CD14-positive monocyte (primary cell): Measurements from ENCODE around the gene RPS6KA2. TPM values are rescaled to one million over a fixed set of nuclear protein-coding genes. Genes with fewer than 3 reads are reported as not detected.

Experiments
- DNase-seq, 3 donors: peaks; one replicate each; pipeline ENCODE4 v3.0.0-alpha.2; 2011 to 2022
- H2AFZ ChIP-seq: 2 replicates; pipeline ENCODE4 v1.6.0; 2012; ENCODE audit warnings: mild to moderate bottlenecking, low read depth, low read length, inconsistent platforms; ENCODE audit not compliant: insufficient read depth, poor library complexity, severe bottlenecking
- H3K27ac ChIP-seq, 2 donors: 1 replicate in 1 of 2; 2 replicates in 1 of 2; pipeline ENCODE4 v1.5.1; 2012 to 2013; ENCODE audit warnings: low read length in 2 of 2, control low read depth in 1 of 2, inconsistent platforms in 1 of 2, low read depth in 1 of 2, mild to moderate bottlenecking in 1 of 2
- H3K27me3 ChIP-seq, 2 donors: one replicate each; pipeline versions ENCODE4 v1.6.0 to v1.6.1; 2011 to 2013; ENCODE audit warnings: low read length in 2 of 2; ENCODE audit not compliant: control insufficient read depth in 2 of 2, insufficient read depth in 2 of 2
- H3K36me3 ChIP-seq, 2 donors: replicated peaks in 1 of 2; 1 replicate in 1 of 2; 2 replicates in 1 of 2; pipeline versions ENCODE4 v1.5.1 to v1.6.1; 2012 to 2013; ENCODE audit warnings: low read length in 2 of 2, control low read depth in 1 of 2, inconsistent platforms in 1 of 2, mild to moderate bottlenecking in 1 of 2; ENCODE audit not compliant: insufficient read depth in 2 of 2, control insufficient read depth in 1 of 2
- H3K4me1 ChIP-seq, 2 donors: 1 replicate in 1 of 2; 2 replicates in 1 of 2; pipeline versions ENCODE4 v1.5.1 to v1.6.1; 2012 to 2013; ENCODE audit warnings: low read length in 2 of 2, control low read depth in 1 of 2, inconsistent platforms in 1 of 2, mild to moderate bottlenecking in 1 of 2, moderate library complexity in 1 of 2; ENCODE audit not compliant: insufficient read depth in 2 of 2, control insufficient read depth in 1 of 2
- H3K4me2 ChIP-seq: replicated peaks from 2 replicates; pipeline ENCODE3; 2012; ENCODE audit warnings: low read length, moderate library complexity, mild to moderate bottlenecking; ENCODE audit not compliant: poor library complexity, severe bottlenecking; ENCODE audit errors: extremely low read depth
- H3K4me3 ChIP-seq, 3 experiments: fragments of 200-600 bp in 1 of 3; sonication (generic) in 1 of 3; replicated peaks in 1 of 3; 1 replicate in 2 of 3; 2 replicates in 1 of 3; pipeline ENCODE4 v1.5.1; 2011 to 2013; ENCODE audit warnings: low read length in 3 of 3, mild to moderate bottlenecking in 3 of 3, control low read depth in 2 of 3, low read depth in 2 of 3, inconsistent platforms in 1 of 3, moderate library complexity in 1 of 3
- H3K79me2 ChIP-seq: 2 replicates; pipeline ENCODE4 v1.6.0; 2012; ENCODE audit warnings: mild to moderate bottlenecking, control low read depth, inconsistent platforms, low read length, moderate library complexity; ENCODE audit not compliant: insufficient read depth
- H3K9ac ChIP-seq: 2 replicates; pipeline ENCODE4 v1.6.0; 2017; ENCODE audit warnings: low read length, mild to moderate bottlenecking; ENCODE audit not compliant: insufficient read depth, poor library complexity, severe bottlenecking
- H3K9me3 ChIP-seq, 2 donors: replicated peaks in 1 of 2; 1 replicate in 1 of 2; 2 replicates in 1 of 2; pipeline versions ENCODE4 v1.5.1 to v1.6.1; 2012 to 2013; ENCODE audit warnings: low read length in 2 of 2, control low read depth in 1 of 2; ENCODE audit not compliant: control insufficient read depth in 1 of 2, insufficient read depth in 1 of 2
- H4K20me1 ChIP-seq: 2 replicates; pipeline ENCODE4 v1.6.0; 2012; ENCODE audit warnings: mild to moderate bottlenecking, low read length, control low read depth, moderate library complexity; ENCODE audit not compliant: insufficient read depth
- H3K27ac Mint-ChIP-seq, 7 donors: one replicate each; pipeline ENCODE4 v1.8.0; 2020; ENCODE audit warnings: mild to moderate bottlenecking in 7 of 7, mixed read lengths in 7 of 7, moderate library complexity in 6 of 7, inconsistent platforms in 2 of 7
- H3K27me3 Mint-ChIP-seq, 3 donors: one replicate each; pipeline ENCODE4 v1.8.0; 2021 to 2022; ENCODE audit warnings: low read depth in 3 of 3, mild to moderate bottlenecking in 3 of 3, mixed read lengths in 3 of 3, moderate library complexity in 3 of 3, inconsistent platforms in 1 of 3
- H3K36me3 Mint-ChIP-seq, 2 donors: one replicate each; pipeline ENCODE4 v1.8.0; 2020; ENCODE audit warnings: mixed read lengths in 2 of 2, inconsistent platforms in 1 of 2, mild to moderate bottlenecking in 1 of 2
- H3K4me1 Mint-ChIP-seq: one replicate; pipeline ENCODE4 v1.8.0; 2020; ENCODE audit warnings: mild to moderate bottlenecking, mixed read lengths
- H3K4me3 Mint-ChIP-seq, 2 donors: one replicate each; pipeline ENCODE4 v1.8.0; 2020; ENCODE audit warnings: mild to moderate bottlenecking in 2 of 2, mixed read lengths in 2 of 2, moderate library complexity in 1 of 2
- H3K9me3 Mint-ChIP-seq, 7 donors: one replicate each; pipeline ENCODE4 v1.8.0; 2020 to 2022; ENCODE audit warnings: mixed read lengths in 7 of 7, mild to moderate bottlenecking in 6 of 7, moderate library complexity in 6 of 7, inconsistent platforms in 2 of 7
- WGBS: methylation state at CpG from one replicate; pipeline ENCODE4 v1.1.5; 2013; ENCODE audit warnings: missing lambda C conversion rate; ENCODE audit not compliant: insufficient coverage; 5-methylcytosine and 5-hydroxymethylcytosine counted together
- intact Hi-C, 2 donors: fragments of 100-400 bp; cut with micrococcal nuclease; formaldehyde crosslinking; loops; one replicate each; pipeline versions ENCODE4 v1.15.0 to v1.15.1; 2023
- polyA plus RNA-seq, 3 donors: library from polyadenylated mRNA; depleted of rRNA in 1 of 3; unstranded in 2 of 3; stranded (reverse) in 1 of 3; fragments of 300-500 nt in 2 of 3; fragments of >200 nt in 1 of 3; fragmentation: Illumina TruSeq in 2 of 3; gene quantifications; 1 replicate in 2 of 3; 2 replicates in 1 of 3; pipeline ENCODE4 v1.2.3, GENCODE V29; 2012 to 2021
- TF ChIP-seq, protein P1 (sequence below): fragments of 200-600 bp; IDR thresholded peaks from one replicate; pipeline ENCODE4 v1.8.0; 2022; ENCODE audit warnings: antibody characterized with exemption, mild to moderate bottlenecking

Gene RPS6KA2
- polyA plus RNA-seq, 3 donors: 1.4 to 3.1 (median 1.9) TPM

DNA sequence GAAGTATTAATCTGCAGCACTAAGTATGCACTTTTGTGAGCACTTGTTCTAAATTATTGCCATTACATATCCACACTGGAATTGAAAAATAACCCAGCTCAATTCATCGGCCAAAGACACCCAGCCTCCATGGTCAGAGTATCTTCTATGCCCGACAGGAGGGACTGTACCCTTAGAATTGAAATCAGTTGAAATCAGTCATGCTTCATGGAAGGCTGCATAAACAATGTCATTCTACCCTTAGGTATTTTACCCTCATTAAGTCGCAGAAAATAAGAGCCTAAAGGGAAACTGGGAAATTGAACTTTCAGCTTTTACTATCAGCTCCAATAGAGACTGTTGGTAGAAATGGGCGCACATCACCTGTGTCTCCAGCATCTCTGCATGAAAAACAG, 37.7 kb downstream of the RPS6KA2 start:
- Histone ChIP-seq H3K9me3 (no peaks in the 10 kb centered on the region), H3K4me2 (peak overlapping the region; percentile 67), H3K79me2 (no peaks in the 10 kb centered on the region), H4K20me1 (no peaks in the 10 kb centered on the region), H3K4me3 (peak overlapping the region in 2 of 3 experiments; percentile 0 to 63), H2AFZ (peak overlapping the region; percentile 10), H3K27ac (peak overlapping the region; percentile 29 to 73), H3K27me3 (no peaks in the 10 kb centered on the region), H3K36me3 (no peaks in the 10 kb centered on the region), H3K9ac (no peak overlapping the region), H3K4me1 (peaks cover 47 to 51% of the 10 kb centered on the region in 2 donors)
- Mint-ChIP-seq H3K4me3 (peak overlapping the region; percentile 45 to 83), H3K27me3 (peaks cover 0 to 3% (median 1%) of the 10 kb centered on the region in 3 donors), H3K27ac (peak overlapping the region; percentile 80 to 94 (median 89)), H3K36me3 (no peaks in the 10 kb centered on the region), H3K4me1 (peaks cover 45% of the 10 kb centered on the region), H3K9me3 (peaks cover 0 to 3% (median 0%) of the 10 kb centered on the region in 7 donors)
- WGBS: 27% methylated on average over 2 of the region's 4 CpGs
- TF ChIP-seq, protein P1, sequence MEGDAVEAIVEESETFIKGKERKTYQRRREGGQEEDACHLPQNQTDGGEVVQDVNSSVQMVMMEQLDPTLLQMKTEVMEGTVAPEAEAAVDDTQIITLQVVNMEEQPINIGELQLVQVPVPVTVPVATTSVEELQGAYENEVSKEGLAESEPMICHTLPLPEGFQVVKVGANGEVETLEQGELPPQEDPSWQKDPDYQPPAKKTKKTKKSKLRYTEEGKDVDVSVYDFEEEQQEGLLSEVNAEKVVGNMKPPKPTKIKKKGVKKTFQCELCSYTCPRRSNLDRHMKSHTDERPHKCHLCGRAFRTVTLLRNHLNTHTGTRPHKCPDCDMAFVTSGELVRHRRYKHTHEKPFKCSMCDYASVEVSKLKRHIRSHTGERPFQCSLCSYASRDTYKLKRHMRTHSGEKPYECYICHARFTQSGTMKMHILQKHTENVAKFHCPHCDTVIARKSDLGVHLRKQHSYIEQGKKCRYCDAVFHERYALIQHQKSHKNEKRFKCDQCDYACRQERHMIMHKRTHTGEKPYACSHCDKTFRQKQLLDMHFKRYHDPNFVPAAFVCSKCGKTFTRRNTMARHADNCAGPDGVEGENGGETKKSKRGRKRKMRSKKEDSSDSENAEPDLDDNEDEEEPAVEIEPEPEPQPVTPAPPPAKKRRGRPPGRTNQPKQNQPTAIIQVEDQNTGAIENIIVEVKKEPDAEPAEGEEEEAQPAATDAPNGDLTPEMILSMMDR: no peak
- intact Hi-C loops: no loop called here
- DNase-seq: no peak

DNA sequence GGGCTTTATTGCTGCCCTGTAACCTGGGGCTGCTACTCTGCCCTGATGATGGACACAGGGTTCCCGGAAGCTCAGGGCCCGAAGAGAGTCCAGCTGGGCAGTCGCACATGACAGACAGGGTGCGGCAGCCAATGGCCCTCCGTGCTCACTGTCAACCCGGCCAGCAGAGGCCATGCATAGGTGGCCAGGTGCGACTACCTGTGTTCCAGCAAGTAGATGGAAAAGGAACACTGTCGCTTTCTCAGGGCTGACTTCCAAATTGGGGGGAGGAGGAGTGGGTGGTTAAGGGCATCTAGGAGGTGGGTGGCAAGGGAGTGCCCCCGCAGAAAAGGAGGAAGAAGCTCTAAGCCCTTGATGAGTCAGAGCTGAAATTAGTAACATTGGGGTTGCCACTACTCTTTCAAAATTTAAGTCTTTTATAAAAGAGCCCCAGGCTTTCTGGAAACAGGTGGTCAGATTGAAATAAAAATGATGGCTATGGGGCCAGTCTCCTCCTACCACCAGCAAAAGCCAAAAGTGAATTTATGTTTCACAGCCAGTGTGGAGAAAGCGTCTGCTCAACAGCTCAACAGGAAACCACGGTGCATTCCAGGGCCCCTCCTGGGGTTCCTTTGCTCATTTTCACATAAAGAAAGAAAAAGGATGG, 38.2 kb downstream of the RPS6KA2 start:
- peaks cover 50% of the 10 kb centered on the region for H3K4me1 Mint-ChIP-seq
- H3K27ac Mint-ChIP-seq: peak overlapping the region; percentile 80 to 94 (median 89)
- intact Hi-C loops: no loop called here
- peaks cover 0 to 3% (median 1%) of the 10 kb centered on the region in 3 donors for H3K27me3 Mint-ChIP-seq
- peak overlapping the region; percentile 45 to 83 for H3K4me3 Mint-ChIP-seq
- Histone ChIP-seq H2AFZ (peak overlapping the region; percentile 45), H3K27me3 (no peaks in the 10 kb centered on the region), H3K79me2 (no peaks in the 10 kb centered on the region), H3K36me3 (no peaks in the 10 kb centered on the region), H4K20me1 (no peaks in the 10 kb centered on the region), H3K9ac (no peak overlapping the region), H3K9me3 (no peaks in the 10 kb centered on the region), H3K4me2 (peak overlapping the region; percentile 67), H3K4me1 (peaks cover 53 to 56% of the 10 kb centered on the region in 2 donors), H3K4me3 (peak overlapping the region in 2 of 3 experiments; percentile 0 to 63), H3K27ac (peak overlapping the region; percentile 29 to 73)
- 37% methylated on average over 9 of the region's 11 CpGs for WGBS
- DNase-seq: peak; percentile 53 to 85 (median 76)
- no peaks in the 10 kb centered on the region for H3K36me3 Mint-ChIP-seq
- peaks cover 0 to 3% (median 0%) of the 10 kb centered on the region in 7 donors for H3K9me3 Mint-ChIP-seq
- TF ChIP-seq, protein P1: no peak
